BJ (cell line): Measurements from ENCODE around the gene TMEM240. TPM values are rescaled to one million over a fixed set of nuclear protein-coding genes. Genes with fewer than 3 reads are reported as not detected.

Source experiments
- CTCF ChIA-PET: fragments of 350-600 bp; formaldehyde crosslinking; extraction: SDS; loops from one replicate; lab custom pipeline; 2021; ENCODE audit warnings: antibody characterized with exemption, inconsistent platforms; lab: Yijun Ruan, JAX
- POLR2A ChIA-PET: fragments of 300-600 bp; sonication (Branson Sonifier 250); formaldehyde crosslinking; extraction: SDS; loops from one replicate; lab custom pipeline; 2021; ENCODE audit warnings: antibody characterized with exemption; lab: Charles Lee
- DNase-seq: peaks from one replicate; pipeline ENCODE4 v3.0.0-alpha.2; 2011; ENCODE audit warnings: low read depth
- H3K27me3 ChIP-seq: 2 replicates; pipeline ENCODE4 v1.6.0; 2011; ENCODE audit warnings: low read length; ENCODE audit not compliant: control insufficient read depth, insufficient read depth
- H3K36me3 ChIP-seq: 2 replicates; pipeline ENCODE4 v1.5.1; 2011; ENCODE audit warnings: low read length; ENCODE audit not compliant: control insufficient read depth, insufficient read depth
- H3K4me3 ChIP-seq: 2 replicates; pipeline ENCODE4 v1.5.1; 2011; ENCODE audit warnings: low read depth, mild to moderate bottlenecking, control low read depth, low read length
- polyA plus RNA-seq: library from polyadenylated mRNA; depleted of rRNA; stranded (reverse); fragments of >200 nt; gene quantifications from 2 replicates; pipeline ENCODE4 v1.2.3, GENCODE V29; 2011
- TF ChIP-seq, protein P1 (sequence below): IDR thresholded peaks from 2 replicates; pipeline ENCODE4 v1.5.1; 2011; ENCODE audit warnings: low read depth, mild to moderate bottlenecking, control low read depth, inconsistent platforms, low read length, moderate library complexity; ENCODE audit not compliant: insufficient read depth

TMEM240 gene
- polyA plus RNA-seq, 1 experiment: 8.7 TPM

DNA sequence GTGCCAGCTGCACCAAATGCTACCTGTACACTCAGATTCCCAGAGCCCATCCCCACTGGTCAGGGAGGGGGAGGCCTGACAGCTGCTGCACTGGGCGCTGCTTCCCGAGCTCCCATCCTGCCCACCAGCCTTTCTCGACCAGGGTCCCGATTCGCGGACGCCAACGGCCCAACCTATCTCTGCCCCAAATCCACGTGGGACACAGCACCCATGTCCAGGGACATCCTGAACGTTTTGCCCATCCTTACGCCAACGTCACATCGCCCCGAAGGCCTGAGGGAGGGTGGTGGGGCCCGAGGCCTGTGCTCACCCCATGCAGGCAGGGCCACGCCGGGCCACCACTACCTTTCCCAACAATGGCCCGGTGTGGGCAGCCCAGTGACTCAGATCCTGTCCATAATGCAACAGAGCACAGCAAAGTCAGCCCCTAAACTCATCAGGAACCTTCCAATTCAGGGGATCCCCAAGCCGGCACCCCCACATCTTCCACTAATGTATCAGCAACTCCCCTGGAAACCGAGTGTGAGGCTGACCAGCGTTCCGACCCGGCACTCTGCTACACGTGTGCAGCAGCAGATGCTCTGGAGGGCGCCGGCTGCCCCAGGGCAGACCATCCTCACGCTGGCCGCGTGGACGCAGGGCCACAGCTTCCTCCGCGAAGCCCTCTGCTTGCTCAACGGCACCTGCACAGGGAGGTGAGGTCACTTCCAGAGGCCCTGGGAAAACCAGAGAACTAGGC is 11.3 kb upstream of the TMEM240 start:
- no peak overlapping the region for H3K4me3 ChIP-seq
- TF ChIP-seq, protein P1, sequence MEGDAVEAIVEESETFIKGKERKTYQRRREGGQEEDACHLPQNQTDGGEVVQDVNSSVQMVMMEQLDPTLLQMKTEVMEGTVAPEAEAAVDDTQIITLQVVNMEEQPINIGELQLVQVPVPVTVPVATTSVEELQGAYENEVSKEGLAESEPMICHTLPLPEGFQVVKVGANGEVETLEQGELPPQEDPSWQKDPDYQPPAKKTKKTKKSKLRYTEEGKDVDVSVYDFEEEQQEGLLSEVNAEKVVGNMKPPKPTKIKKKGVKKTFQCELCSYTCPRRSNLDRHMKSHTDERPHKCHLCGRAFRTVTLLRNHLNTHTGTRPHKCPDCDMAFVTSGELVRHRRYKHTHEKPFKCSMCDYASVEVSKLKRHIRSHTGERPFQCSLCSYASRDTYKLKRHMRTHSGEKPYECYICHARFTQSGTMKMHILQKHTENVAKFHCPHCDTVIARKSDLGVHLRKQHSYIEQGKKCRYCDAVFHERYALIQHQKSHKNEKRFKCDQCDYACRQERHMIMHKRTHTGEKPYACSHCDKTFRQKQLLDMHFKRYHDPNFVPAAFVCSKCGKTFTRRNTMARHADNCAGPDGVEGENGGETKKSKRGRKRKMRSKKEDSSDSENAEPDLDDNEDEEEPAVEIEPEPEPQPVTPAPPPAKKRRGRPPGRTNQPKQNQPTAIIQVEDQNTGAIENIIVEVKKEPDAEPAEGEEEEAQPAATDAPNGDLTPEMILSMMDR: no peak
- POLR2A ChIA-PET: no interaction called here
- no peaks in the 10 kb centered on the region for H3K27me3 ChIP-seq
- DNase-seq: no peak
- CTCF ChIA-PET: interaction anchor here (1.0 kb wide), 1 partner anchor 7 kb away, joined by 3 read pairs; no protein-coding TSS in a partner anchor
- H3K36me3 ChIP-seq: peaks cover 5% of the 10 kb centered on the region

DNA sequence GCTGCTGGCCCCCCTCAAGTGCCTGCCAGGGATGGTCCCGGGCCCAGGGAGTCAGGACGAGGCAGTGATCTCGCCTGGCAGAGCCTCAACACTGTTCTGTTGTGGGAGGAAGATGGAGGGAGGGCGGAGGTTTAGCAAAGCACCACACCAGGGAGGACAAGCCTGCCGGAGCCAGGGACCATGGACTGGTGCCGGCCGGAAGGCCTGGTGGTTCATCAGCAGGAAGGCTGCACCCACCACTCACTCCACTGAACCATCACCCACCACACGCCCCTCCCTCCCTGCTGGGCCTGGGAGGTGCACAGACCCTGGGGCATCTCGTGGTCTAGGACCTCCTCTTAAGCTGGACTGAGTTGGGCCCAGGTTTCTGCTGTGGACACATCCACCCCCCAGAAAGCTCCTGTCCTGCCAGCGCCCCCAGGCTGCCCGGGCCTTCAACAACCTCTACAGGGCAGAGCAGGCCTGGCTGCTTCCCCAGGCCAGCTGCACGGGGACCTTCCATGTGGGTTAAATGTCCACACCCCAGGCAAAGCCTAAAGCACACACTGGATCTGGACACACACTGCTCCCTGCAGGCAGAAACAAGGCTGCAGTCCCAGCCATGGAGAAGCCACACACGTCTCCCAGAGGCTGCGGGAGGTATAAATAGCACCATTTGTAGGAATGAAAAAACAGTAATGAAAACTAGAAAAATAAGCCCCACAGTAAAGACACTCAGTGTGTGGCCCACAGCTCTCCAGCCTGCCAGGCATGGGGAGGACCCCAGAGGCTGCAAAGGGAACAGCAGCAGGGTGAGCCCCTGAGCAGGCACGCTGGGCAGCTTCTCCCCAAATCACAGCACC is 10.4 kb upstream of the TMEM240 start:
- ChIA-PET CTCF (interaction anchor here (1.0 kb wide), 1 partner anchor 8 kb away, joined by 3 read pairs; no protein-coding TSS in a partner anchor), POLR2A (no interaction called here)
- Histone ChIP-seq H3K36me3 (peaks cover 3% of the 10 kb centered on the region), H3K4me3 (no peak overlapping the region), H3K27me3 (no peaks in the 10 kb centered on the region)
- no peak for DNase-seq
- TF ChIP-seq, protein P1: peak; percentile 43

DNA sequence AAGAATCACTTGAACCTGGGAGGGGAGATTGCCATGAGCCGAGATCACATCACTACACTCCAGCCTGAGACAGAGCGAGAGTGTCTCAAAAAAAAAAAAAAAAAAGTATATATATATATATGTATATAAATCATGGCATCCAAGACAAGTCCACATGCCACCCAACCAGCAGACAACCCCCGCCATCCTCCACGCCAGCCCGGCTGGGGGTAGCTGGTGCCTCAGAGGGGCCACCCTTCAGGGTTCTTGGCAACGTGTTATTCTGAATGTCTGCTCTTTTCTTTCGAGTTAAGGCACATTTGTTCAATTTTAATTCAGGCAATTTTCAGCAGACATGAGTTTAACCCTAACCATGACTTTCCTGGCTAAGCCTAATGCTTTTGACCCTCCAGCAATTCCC is 9.7 kb upstream of the TMEM240 start:
- TF ChIP-seq, protein P1: no peak
- CTCF ChIA-PET: no interaction called here
- no peak for DNase-seq
- POLR2A ChIA-PET: no interaction called here
- Histone ChIP-seq H3K4me3 (no peak overlapping the region), H3K27me3 (no peaks in the 10 kb centered on the region), H3K36me3 (peaks cover 3% of the 10 kb centered on the region)

DNA sequence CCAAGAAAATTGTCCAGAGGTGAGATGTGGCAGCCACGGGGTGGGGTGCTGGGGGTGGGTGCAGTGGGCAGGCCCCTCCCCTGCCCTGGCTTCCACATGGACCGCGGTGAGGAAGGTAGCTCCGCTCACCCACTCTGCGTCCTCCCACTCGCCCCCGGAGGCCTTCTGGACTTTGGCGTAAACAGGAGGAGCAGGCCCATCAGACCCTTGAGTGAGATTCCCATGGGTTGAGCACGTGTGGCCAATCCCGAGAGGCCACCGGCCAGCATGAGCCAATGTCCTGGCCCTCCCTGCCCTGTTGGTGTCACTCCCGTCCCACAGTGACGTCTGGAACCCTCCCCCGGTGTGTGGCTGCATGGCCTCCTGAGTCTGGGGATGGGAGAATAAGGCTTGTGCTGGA is 8.2 kb upstream of the TMEM240 start:
- ChIA-PET POLR2A (no interaction called here), CTCF (no interaction called here)
- TF ChIP-seq, protein P1: no peak
- DNase-seq: no peak
- Histone ChIP-seq H3K4me3 (no peak overlapping the region), H3K36me3 (peaks cover 4% of the 10 kb centered on the region), H3K27me3 (no peaks in the 10 kb centered on the region)

DNA sequence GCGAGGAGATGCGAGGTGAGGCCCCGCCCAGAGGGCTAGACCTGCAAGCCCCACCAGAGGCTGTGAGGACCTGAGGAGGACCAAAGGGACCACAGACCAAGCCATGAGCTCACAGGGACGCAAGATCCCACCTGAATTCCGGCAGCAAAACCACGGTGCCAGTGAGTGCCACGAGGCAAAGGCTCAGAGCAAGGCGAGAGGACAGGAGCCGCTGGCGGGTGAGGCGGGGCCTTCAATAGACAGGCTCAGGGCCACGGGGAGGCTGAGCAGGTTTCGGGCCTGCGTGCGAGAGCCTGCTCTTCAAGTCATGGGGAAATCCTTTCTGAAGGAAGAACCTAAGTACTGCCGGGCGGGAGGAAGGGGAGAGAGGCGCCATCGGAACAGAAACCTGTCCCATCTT is 7.1 kb upstream of the TMEM240 start:
- TF ChIP-seq, protein P1: no peak
- POLR2A ChIA-PET: no interaction called here
- DNase-seq: no peak

More for the DNA sequence above, 7.1 kb upstream of the TMEM240 start:
- Histone ChIP-seq H3K36me3 (peaks cover 10% of the 10 kb centered on the region), H3K4me3 (no peak overlapping the region), H3K27me3 (no peaks in the 10 kb centered on the region)
- CTCF ChIA-PET: no interaction called here
